ENCODE measurements around the gene PTPN9.
"Not testable (repeated sequence)": the region's sequence is repeated elsewhere in the genome, so short reads cannot be mapped to it uniquely, and the experiment has no call there.

- TF ChIP-seq, protein P1, sequence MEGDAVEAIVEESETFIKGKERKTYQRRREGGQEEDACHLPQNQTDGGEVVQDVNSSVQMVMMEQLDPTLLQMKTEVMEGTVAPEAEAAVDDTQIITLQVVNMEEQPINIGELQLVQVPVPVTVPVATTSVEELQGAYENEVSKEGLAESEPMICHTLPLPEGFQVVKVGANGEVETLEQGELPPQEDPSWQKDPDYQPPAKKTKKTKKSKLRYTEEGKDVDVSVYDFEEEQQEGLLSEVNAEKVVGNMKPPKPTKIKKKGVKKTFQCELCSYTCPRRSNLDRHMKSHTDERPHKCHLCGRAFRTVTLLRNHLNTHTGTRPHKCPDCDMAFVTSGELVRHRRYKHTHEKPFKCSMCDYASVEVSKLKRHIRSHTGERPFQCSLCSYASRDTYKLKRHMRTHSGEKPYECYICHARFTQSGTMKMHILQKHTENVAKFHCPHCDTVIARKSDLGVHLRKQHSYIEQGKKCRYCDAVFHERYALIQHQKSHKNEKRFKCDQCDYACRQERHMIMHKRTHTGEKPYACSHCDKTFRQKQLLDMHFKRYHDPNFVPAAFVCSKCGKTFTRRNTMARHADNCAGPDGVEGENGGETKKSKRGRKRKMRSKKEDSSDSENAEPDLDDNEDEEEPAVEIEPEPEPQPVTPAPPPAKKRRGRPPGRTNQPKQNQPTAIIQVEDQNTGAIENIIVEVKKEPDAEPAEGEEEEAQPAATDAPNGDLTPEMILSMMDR (IDR thresholded peaks at IDR 0.05): not testable (repeated sequence)
- not testable (repeated sequence) for TF ChIP-seq POLR2A (IDR thresholded peaks at IDR 0.05)
These were observed 3.8 kb upstream of the PTPN9 start for GRCh38 chr15:75582943-75583342.
